Activated T-helper 2 cell treated with anti-CD3 and anti-CD28 coated beads, Interferon-gamma antibody, Interleukin-2, Interleukin-4, amounts not matched to agents 10 μg/mL and 5 μg/mL and 100 μg/mL, durations not matched to agents 14 hours and 24 hours and 36 hours (primary cell): Measurements from ENCODE around the gene MAVS. TPM values are rescaled to one million over a fixed set of nuclear protein-coding genes. Genes with fewer than 3 reads are reported as not detected.
"Not testable (repeated sequence)": the region's sequence is repeated elsewhere in the genome, so short reads cannot be mapped to it uniquely, and the experiment has no call there.

Experiments
- DNase-seq: peaks from one replicate; pipeline ENCODE4 v3.0.0; 2021; ENCODE audit warnings: low spot score
- H3K27ac Mint-ChIP-seq: one replicate; pipeline ENCODE4 v1.8.0; 2021; ENCODE audit warnings: mixed read lengths
- H3K27me3 Mint-ChIP-seq: one replicate; pipeline ENCODE4 v1.8.0; 2021; ENCODE audit warnings: low read depth, mixed read lengths
- H3K36me3 Mint-ChIP-seq: one replicate; pipeline ENCODE4 v1.8.0; 2021; ENCODE audit warnings: low read depth, mixed read lengths
- H3K4me1 Mint-ChIP-seq: one replicate; pipeline ENCODE4 v1.8.0; 2021; ENCODE audit warnings: low read depth, mixed read lengths
- H3K4me3 Mint-ChIP-seq: one replicate; pipeline ENCODE4 v1.8.0; 2021; ENCODE audit warnings: low read depth, mild to moderate bottlenecking, moderate library complexity, mixed read lengths
- H3K9me3 Mint-ChIP-seq: one replicate; pipeline ENCODE4 v1.8.0; 2021; ENCODE audit warnings: mixed read lengths
- intact Hi-C: fragments of 100-400 bp; cut with micrococcal nuclease; formaldehyde crosslinking; loops from one replicate; pipeline ENCODE4 v1.15.1; 2023
- total RNA-seq: library from RNA; stranded (reverse); gene quantifications from 2 replicates; pipeline ENCODE4 v1.2.3, GENCODE V29; 2022

Gene MAVS
- total RNA-seq, 1 donor from 2014 or later: 41.0 TPM

- Mint-ChIP-seq H3K9me3 (no peaks in the 10 kb centered on the region), H3K4me1 (peaks cover 16% of the 10 kb centered on the region), H3K4me3 (no peak overlapping the region), H3K36me3 (peaks cover 3% of the 10 kb centered on the region), H3K27ac (no peak overlapping the region), H3K27me3 (no peaks in the 10 kb centered on the region)
- intact Hi-C loops: no loop called here
- no peak for DNase-seq
Measured at GRCh38 chr20:3842348-3842930, 4.2 kb upstream of the MAVS start.

- H3K4me1 Mint-ChIP-seq: peaks cover 21% of the 10 kb centered on the region
- H3K4me3 Mint-ChIP-seq: no peak overlapping the region
- H3K27ac Mint-ChIP-seq: no peak overlapping the region
- H3K9me3 Mint-ChIP-seq: no peaks in the 10 kb centered on the region
- no peak for DNase-seq
- intact Hi-C loops: no loop called here
- H3K27me3 Mint-ChIP-seq: no peaks in the 10 kb centered on the region
- H3K36me3 Mint-ChIP-seq: peaks cover 7% of the 10 kb centered on the region
Measured at GRCh38 chr20:3843490-3843889, 3.1 kb upstream of the MAVS start.

GRCh38 chr20:3843990-3844619, 2.5 kb upstream of the MAVS start:
- H3K4me3 Mint-ChIP-seq, DNase-seq, H3K27me3 Mint-ChIP-seq, intact Hi-C loops, H3K9me3 Mint-ChIP-seq, H3K27ac Mint-ChIP-seq: not testable (repeated sequence)
- Mint-ChIP-seq H3K4me1 (peaks cover 22% of the 10 kb centered on the region), H3K36me3 (peaks cover 13% of the 10 kb centered on the region)

GRCh38 chr20:3846378-3846739, 275 bp upstream of the MAVS start:
- peaks cover 17% of the 10 kb centered on the region for H3K4me1 Mint-ChIP-seq
- H3K36me3 Mint-ChIP-seq: peaks cover 17% of the 10 kb centered on the region
- intact Hi-C loops: loop anchor here (1.0 to 2.0 kb wide), 2 partner anchors 26 to 60 kb away; partner anchors contain the start of genes AP5S1 and CENPB
- peak overlapping the region; percentile 62 for H3K27ac Mint-ChIP-seq
- H3K4me3 Mint-ChIP-seq: peak overlapping the region; percentile 90
- H3K9me3 Mint-ChIP-seq: no peaks in the 10 kb centered on the region
- DNase-seq: no peak
- no peaks in the 10 kb centered on the region for H3K27me3 Mint-ChIP-seq

GRCh38 chr20:3847429-3847940, 851 bp downstream of the MAVS start:
- H3K4me1 Mint-ChIP-seq: peaks cover 17% of the 10 kb centered on the region
- intact Hi-C loops: loop anchor here (2.0 kb wide), 1 partner anchor 61 kb away; the partner anchor contains the start of gene CENPB
- peaks cover 17% of the 10 kb centered on the region for H3K36me3 Mint-ChIP-seq
- no peaks in the 10 kb centered on the region for H3K9me3 Mint-ChIP-seq
- no peak for DNase-seq
- peak overlapping the region; percentile 79 for H3K27ac Mint-ChIP-seq
- peak overlapping the region; percentile 90 for H3K4me3 Mint-ChIP-seq
- no peaks in the 10 kb centered on the region for H3K27me3 Mint-ChIP-seq

GRCh38 chr20:3848565-3848964, 1.9 kb downstream of the MAVS start:
- peak overlapping the region; percentile 90 for H3K4me3 Mint-ChIP-seq
- peaks cover 17% of the 10 kb centered on the region for H3K4me1 Mint-ChIP-seq
- peak overlapping the region; percentile 78 for H3K27ac Mint-ChIP-seq
- DNase-seq: no peak
- peaks cover 17% of the 10 kb centered on the region for H3K36me3 Mint-ChIP-seq
- intact Hi-C loops: no loop called here
- H3K9me3 Mint-ChIP-seq: no peaks in the 10 kb centered on the region
- no peaks in the 10 kb centered on the region for H3K27me3 Mint-ChIP-seq

- no peaks in the 10 kb centered on the region for H3K27me3 Mint-ChIP-seq
- no peak overlapping the region for H3K27ac Mint-ChIP-seq
- H3K36me3 Mint-ChIP-seq: peaks cover 39% of the 10 kb centered on the region
Measured at GRCh38 chr20:3854462-3854871, 7.8 kb downstream of the MAVS start.

GRCh38 chr20:3857405-3857804, 10.8 kb downstream of the MAVS start:
- Mint-ChIP-seq H3K36me3 (peaks cover 61% of the 10 kb centered on the region), H3K27ac (no peak overlapping the region)
- intact Hi-C loops: no loop called here

More at GRCh38 chr20:3854462-3854871, 7.8 kb downstream of the MAVS start:
- Mint-ChIP-seq H3K4me3 (no peak overlapping the region), H3K4me1 (peaks cover 5% of the 10 kb centered on the region), H3K9me3 (no peaks in the 10 kb centered on the region)
- DNase-seq: no peak
- intact Hi-C loops: loop anchor here (2.0 kb wide), 1 partner anchor 68 kb away; the partner anchor contains the start of gene CENPB

GRCh38 chr20:3858689-3859088, 12.1 kb downstream of the MAVS start:
- Mint-ChIP-seq H3K9me3 (no peaks in the 10 kb centered on the region), H3K27ac (no peak overlapping the region), H3K4me1 (peaks cover 5% of the 10 kb centered on the region), H3K36me3 (peaks cover 74% of the 10 kb centered on the region), H3K27me3 (no peaks in the 10 kb centered on the region), H3K4me3 (no peak overlapping the region)
- DNase-seq: no peak
- intact Hi-C loops: no loop called here

More at GRCh38 chr20:3857405-3857804, 10.8 kb downstream of the MAVS start:
- peaks cover 5% of the 10 kb centered on the region for H3K4me1 Mint-ChIP-seq
- no peak for DNase-seq
- H3K4me3 Mint-ChIP-seq: no peak overlapping the region
- no peaks in the 10 kb centered on the region for H3K9me3 Mint-ChIP-seq
- no peaks in the 10 kb centered on the region for H3K27me3 Mint-ChIP-seq

GRCh38 chr20:3861191-3861590, 14.6 kb downstream of the MAVS start:
- Mint-ChIP-seq H3K27ac (no peak overlapping the region), H3K4me3 (no peak overlapping the region), H3K4me1 (peaks cover 2% of the 10 kb centered on the region), H3K27me3 (no peaks in the 10 kb centered on the region), H3K9me3 (no peaks in the 10 kb centered on the region), H3K36me3 (peaks cover 79% of the 10 kb centered on the region)
- DNase-seq: no peak
- intact Hi-C loops: no loop called here

GRCh38 chr20:3862333-3862732, 15.7 kb downstream of the MAVS start:
- no peaks in the 10 kb centered on the region for H3K9me3 Mint-ChIP-seq

GRCh38 chr20:3863317-3863716, 16.7 kb downstream of the MAVS start:
- H3K4me1 Mint-ChIP-seq: no peaks in the 10 kb centered on the region
- DNase-seq: no peak
- intact Hi-C loops: no loop called here
- H3K36me3 Mint-ChIP-seq: peaks cover 80% of the 10 kb centered on the region
- no peak overlapping the region for H3K27ac Mint-ChIP-seq
- H3K9me3 Mint-ChIP-seq: no peaks in the 10 kb centered on the region
- no peaks in the 10 kb centered on the region for H3K27me3 Mint-ChIP-seq
- no peak overlapping the region for H3K4me3 Mint-ChIP-seq

More at GRCh38 chr20:3862333-3862732, 15.7 kb downstream of the MAVS start:
- Mint-ChIP-seq H3K27ac (no peak overlapping the region), H3K27me3 (no peaks in the 10 kb centered on the region), H3K36me3 (peaks cover 78% of the 10 kb centered on the region), H3K4me3 (no peak overlapping the region), H3K4me1 (no peaks in the 10 kb centered on the region)
- intact Hi-C loops: no loop called here
- DNase-seq: no peak

- peaks cover 70% of the 10 kb centered on the region for H3K36me3 Mint-ChIP-seq
Measured at GRCh38 chr20:3864518-3864917, 17.9 kb downstream of the MAVS start.

More at GRCh38 chr20:3864518-3864917, 17.9 kb downstream of the MAVS start:
- Mint-ChIP-seq H3K9me3 (no peaks in the 10 kb centered on the region), H3K27ac (no peak overlapping the region), H3K27me3 (no peaks in the 10 kb centered on the region), H3K4me1 (no peaks in the 10 kb centered on the region), H3K4me3 (no peak overlapping the region)
- intact Hi-C loops: no loop called here
- no peak for DNase-seq
